Measurements from ENCODE around the gene TPGS2. TPM values are rescaled to one million over a fixed set of nuclear protein-coding genes. Genes with fewer than 3 reads are reported as not detected.
A peak's percentile ranks its signal among the peaks of the same experiment; 100 is the strongest.

The TPGS2 gene
- total and polyA plus RNA-seq, 2 of the 8 experiments (the other 6 are each of a cell fraction or from before 2014, with no cell fraction given), result 151 to 273 TPM

DNA sequence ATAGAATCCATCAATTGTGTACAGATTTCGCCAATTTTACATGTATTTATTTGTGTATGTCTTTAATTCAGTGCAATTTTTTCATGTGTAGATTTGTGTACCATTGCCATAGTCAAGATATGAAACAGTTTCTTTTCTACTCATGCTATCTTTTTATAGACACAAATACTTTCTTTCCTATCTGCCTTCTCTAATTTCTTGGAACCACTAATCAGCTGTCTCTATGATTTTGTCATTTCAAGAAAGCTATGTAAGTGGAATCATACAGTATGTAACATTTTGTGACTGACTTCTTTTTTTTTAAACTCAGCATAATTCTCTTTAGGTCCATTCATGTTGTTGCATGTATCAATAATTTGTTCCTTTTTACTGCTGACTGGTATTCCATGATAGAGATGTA lies 33.4 kb upstream of the TPGS2 start:
- Histone ChIP-seq H3K79me1 (ENCODE audit: low read depth, low read length) (no peaks in the 10 kb centered on the region), H3K4me2 (ENCODE audit: insufficient read depth in 1 of 2, low read depth in 2 of 2, low read length in 2 of 2) (no peak overlapping the region), H3K79me2 (ENCODE audit: control insufficient read depth in 1 of 2, insufficient read depth in 2 of 2, low read length in 2 of 2) (no peaks in the 10 kb centered on the region), H4K91ac (replicated peaks; ENCODE audit: insufficient read length, low read length) (no peak overlapping the region), H3K56ac (replicated peaks; ENCODE audit: insufficient read length, low read depth, low read length) (no peak overlapping the region), H3K18ac (ENCODE audit: extremely low read depth, low read length) (no peak overlapping the region), H3K14ac (ENCODE audit: insufficient read length) (no peak overlapping the region), H2BK120ac (replicated peaks; ENCODE audit: low read depth, low read length) (no peak overlapping the region), H3K4ac (replicated peaks; ENCODE audit: insufficient read length, low read depth, low read length) (no peak overlapping the region), H3K27me3 (replicated peaks in 1 of 4; ENCODE audit: control insufficient read depth in 3 of 4, extremely low read depth in 1 of 4, insufficient read depth in 3 of 4, low read length in 3 of 4) (no peaks in the 10 kb centered on the region), H3K4me1 (replicated peaks in 1 of 4; ENCODE audit: control insufficient read depth in 3 of 4, insufficient read depth in 4 of 4, low read length in 3 of 4) (no peaks in the 10 kb centered on the region), H3K9me3 (ENCODE audit: insufficient read depth in 2 of 2, low read depth in 1 of 2, low read length in 1 of 2) (no peaks in the 10 kb centered on the region), H2AK5ac (ENCODE audit: low read depth, low read length) (no peak overlapping the region), H3K4me3 (ENCODE audit: extremely low read depth in 1 of 4, insufficient read depth in 2 of 4, low read depth in 3 of 4, low read length in 4 of 4) (no peak overlapping the region), H3K27ac (ENCODE audit: low read depth, low read length) (no peak overlapping the region), H2BK12ac (ENCODE audit: low read depth, low read length) (no peak overlapping the region), H4K8ac (ENCODE audit: extremely low read depth, insufficient read depth, low read length) (no peak overlapping the region), H2BK5ac (ENCODE audit: low read depth, low read length) (no peak overlapping the region), H4K5ac (ENCODE audit: insufficient read length, low read depth, low read length) (no peak overlapping the region), H3K9ac (replicated peaks in 1 of 4; ENCODE audit: extremely low read depth in 1 of 4, low read depth in 3 of 4, low read length in 3 of 4) (no peak overlapping the region), H2BK20ac (ENCODE audit: low read length) (no peak overlapping the region), H4K20me1 (replicated peaks in 1 of 2; ENCODE audit: control insufficient read depth in 1 of 2, insufficient read depth in 2 of 2, low read length in 2 of 2) (no peaks in the 10 kb centered on the region), H3K23me2 (ENCODE audit: low read depth, low read length) (no peaks in the 10 kb centered on the region), H3K23ac (ENCODE audit: insufficient read length) (no peak overlapping the region), H2BK15ac (ENCODE audit: low read length) (no peak overlapping the region), H2AFZ (ENCODE audit: low read length) (no peak overlapping the region), H3K36me3 (ENCODE audit: control insufficient read depth in 2 of 4, insufficient read depth in 4 of 4, low read length in 3 of 4) (no peaks in the 10 kb centered on the region)
- FAIRE-seq, result peak; percentile 32
- no peak for DNase-seq (ENCODE audit: low read depth in 1 of 2, low spot score in 2 of 2)
- ChIA-PET POLR2A (ENCODE audit: partially characterized antibody) (no interaction called here), CTCF (ENCODE audit: partially characterized antibody) (interaction anchor here (1.1 kb wide), 1 partner anchor 37 kb away, joined by 3 read pairs; no protein-coding TSS in a partner anchor)
- TF ChIP-seq CHD2 (IDR thresholded peaks at IDR 0.05; ENCODE audit: low read length) (no peak), RNF2 (IDR thresholded peaks at IDR 0.05; ENCODE audit: borderline replicate concordance, low read depth, low read length, missing control alignments, poor library complexity, severe bottlenecking) (no peak), SIX5 (IDR thresholded peaks at IDR 0.05; ENCODE audit: low read depth, low read length) (no peak), SIRT6 (IDR thresholded peaks at IDR 0.05; ENCODE audit: low read length) (no peak), RXRA (IDR thresholded peaks at IDR 0.05; ENCODE audit: insufficient read depth, low read depth, low read length) (no peak), SRF (IDR thresholded peaks at IDR 0.05; ENCODE audit: low read depth, low read length) (no peak), POU5F1 (IDR thresholded peaks at IDR 0.05; ENCODE audit: low read depth, low read length) (no peak), SP2 (IDR thresholded peaks at IDR 0.05; ENCODE audit: low read length) (no peak), NRF1 (IDR thresholded peaks at IDR 0.05; ENCODE audit: low read depth, low read length) (no peak), PHF8 (conservative IDR thresholded peaks at IDR 0.05; ENCODE audit: low read depth, low read length) (no peak)
- 84% methylated on average over 1 of the region's 1 CpG; no CpG with 5 or more reads in 1 of the 2 experiments for WGBS, 2 experiments (ENCODE audit: extremely low coverage in 1 of 2, insufficient coverage in 1 of 2, insufficient read length in 1 of 2, insufficient replicate concordance in 2 of 2, low coverage in 1 of 2, low lambda C conversion rate in 2 of 2, missing lambda C conversion rate in 1 of 2)

All from H1 (cell line).